SKM-1 (cell line): ENCODE measurements around the gene IGSF3.

Experiments
- DNase-seq: peaks from one replicate; lab custom pipeline; 2025; ENCODE audit not compliant: unreplicated experiment; lab: John Stamatoyannopoulos, UW

The IGSF3 gene

DNA sequence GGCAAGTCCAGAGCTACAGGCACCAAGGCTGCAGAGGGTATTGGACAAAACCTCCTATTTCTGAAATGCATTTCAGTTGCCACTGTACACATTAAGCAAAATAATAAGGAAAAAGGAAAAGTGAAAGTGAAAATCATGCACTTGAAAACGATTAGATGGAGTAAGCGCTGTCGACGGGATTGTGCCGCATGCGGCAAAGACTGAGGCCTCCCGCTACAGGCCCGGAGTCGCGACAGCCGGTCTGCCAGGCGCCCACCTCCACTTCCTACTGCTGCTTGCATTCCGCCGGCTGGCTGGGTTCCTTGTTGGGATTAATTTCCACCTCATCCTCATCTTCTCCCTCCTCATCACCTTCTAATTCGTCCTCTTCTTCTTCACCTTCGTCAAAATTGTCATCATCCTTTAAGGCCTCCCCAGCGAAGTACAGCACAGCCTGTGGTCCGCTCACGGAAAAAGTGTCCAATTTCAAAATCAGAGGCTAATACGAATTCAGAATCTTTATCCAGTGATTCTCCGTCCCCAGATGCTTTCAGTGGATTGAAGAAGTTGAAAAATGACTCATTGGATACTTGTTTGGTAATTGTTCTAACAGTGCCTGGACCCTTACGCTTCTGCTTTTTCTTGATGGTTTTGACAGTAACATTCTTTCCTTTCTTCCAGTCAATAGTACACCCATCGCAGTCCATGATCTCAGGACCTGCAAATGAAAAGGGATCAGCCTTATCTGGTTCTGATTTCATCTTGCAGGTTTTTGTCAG, 134.7 kb downstream of the IGSF3 start:
- DNase-seq, result no peak

DNA sequence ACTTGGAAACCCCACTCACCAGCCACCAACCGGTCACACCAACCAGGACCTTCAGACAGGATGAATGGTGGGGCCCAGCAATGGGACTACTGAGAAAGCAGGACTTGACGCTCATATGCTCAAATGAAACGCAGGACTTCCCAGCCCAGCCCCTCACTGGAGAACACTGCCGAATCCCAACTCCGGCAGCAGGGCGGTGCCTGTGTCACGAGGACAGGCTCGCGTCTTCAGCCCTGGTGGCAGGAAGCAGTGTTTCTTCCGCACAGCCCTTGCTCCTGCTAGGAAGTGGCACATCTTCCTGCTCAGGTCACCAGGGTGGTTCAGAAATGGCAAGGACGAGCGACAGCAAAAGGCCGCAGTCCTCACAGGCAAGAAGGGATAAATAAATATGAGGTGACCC, 135.6 kb downstream of the IGSF3 start:
- DNase-seq, result no peak

DNA sequence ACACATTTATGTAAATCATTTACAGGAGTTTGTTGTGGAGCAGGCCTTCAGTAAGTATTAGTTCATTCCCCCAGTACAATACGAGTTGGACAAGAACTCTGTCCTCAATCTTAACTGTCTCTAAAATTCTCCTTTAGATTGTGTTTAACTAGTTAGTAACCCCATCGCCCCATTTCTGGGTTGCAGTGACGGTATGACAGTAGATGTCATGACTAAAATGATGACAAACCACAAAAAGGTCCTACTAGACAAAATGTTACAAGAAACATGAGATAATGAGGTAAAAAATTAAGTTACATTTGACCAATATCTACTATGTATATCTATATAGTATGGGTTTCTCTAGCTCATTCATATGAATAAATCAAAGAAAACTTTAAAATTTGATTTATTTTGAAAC, 137.9 kb downstream of the IGSF3 start:
- no peak for DNase-seq

DNA sequence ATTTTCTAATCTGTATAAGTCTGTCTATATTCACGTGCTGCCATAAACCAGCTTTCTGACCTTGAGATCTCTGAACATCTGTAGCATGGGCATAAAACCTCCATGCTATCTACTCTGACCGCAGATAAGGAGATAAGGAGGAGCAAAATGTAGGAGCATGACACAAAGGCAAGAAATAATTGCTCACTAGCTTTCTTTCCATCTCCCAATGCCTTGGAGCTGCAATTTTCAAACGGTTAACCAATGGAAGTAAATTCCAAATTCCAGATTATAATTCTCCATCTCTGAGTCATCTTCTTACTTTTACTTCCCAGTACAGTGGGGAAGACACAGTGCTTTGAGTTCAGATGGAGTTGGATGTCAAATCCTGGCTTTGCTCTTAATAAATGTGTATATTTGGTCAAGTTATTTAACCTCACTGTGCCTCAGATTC, 138.3 kb downstream of the IGSF3 start:
- DNase-seq, result no peak

DNA sequence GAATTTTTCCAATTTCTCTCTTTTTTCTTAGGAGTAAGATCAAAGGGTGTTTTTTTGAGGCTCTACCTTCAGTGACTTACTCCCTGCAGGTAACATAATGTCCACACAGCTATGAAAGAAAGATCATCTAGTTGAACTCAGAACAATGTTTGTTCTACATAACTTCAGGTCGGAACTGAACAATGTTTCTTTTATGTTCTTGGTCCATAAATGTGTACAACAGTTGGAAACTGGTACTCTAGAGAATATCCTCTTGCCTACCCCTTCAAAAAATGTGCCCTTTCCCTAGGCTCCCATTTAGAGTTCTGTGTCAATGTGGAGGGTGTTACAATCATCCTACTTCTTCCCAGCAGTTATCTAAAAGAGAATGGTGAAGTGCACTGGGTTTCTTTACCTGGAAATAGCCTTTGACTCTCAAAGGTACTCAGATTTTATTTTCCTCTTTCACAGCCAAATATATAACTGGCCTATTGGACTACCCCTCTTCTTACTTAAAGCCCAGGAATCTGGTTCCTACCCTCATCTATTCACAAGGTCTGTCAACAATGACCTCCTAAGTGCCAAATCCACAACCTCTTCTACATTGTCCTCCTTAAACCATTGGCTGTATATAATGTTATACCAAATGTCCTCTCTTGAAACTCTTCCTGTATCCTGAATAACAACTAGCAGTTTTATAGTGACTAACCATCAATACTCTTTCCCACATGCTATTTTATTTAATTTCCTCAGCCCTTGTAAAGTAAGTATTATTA, 139.0 kb downstream of the IGSF3 start:
- no peak for DNase-seq

DNA sequence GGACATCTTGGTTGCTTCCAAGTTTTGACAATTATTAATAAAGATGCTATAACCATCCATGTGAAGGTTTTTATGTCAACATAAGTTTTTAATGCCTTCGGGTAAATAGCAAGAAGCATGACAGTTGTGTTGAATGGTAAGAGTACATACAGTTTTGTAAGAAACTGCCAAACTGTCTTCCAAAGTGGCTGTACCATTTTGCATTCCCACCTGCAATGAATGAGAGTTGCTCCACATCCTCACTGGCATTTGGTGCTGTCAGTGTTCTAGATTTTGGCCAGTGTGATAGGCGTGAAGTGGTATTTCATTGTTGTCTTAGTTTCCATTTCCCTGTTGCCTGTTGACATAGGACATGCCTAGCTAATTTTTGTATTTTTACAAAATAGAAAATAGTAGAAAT, 142.1 kb downstream of the IGSF3 start:
- DNase-seq, result no peak
